Measurements from ENCODE around the gene DHDH.

Gene DHDH

GRCh38 chr19:48962029-48962848 lies 28.7 kb downstream of the DHDH start:
- TF ChIP-seq, protein P1, sequence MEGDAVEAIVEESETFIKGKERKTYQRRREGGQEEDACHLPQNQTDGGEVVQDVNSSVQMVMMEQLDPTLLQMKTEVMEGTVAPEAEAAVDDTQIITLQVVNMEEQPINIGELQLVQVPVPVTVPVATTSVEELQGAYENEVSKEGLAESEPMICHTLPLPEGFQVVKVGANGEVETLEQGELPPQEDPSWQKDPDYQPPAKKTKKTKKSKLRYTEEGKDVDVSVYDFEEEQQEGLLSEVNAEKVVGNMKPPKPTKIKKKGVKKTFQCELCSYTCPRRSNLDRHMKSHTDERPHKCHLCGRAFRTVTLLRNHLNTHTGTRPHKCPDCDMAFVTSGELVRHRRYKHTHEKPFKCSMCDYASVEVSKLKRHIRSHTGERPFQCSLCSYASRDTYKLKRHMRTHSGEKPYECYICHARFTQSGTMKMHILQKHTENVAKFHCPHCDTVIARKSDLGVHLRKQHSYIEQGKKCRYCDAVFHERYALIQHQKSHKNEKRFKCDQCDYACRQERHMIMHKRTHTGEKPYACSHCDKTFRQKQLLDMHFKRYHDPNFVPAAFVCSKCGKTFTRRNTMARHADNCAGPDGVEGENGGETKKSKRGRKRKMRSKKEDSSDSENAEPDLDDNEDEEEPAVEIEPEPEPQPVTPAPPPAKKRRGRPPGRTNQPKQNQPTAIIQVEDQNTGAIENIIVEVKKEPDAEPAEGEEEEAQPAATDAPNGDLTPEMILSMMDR (IDR thresholded peaks at IDR 0.05), result no peak
- H3K27me3 ChIP-seq, result no peaks in the 10 kb centered on the region
- no peaks in the 10 kb centered on the region for H3K9me3 ChIP-seq
- H3K27ac ChIP-seq, result peak overlapping the region; percentile 98
- H3K4me1 ChIP-seq (ENCODE audit: control insufficient read depth in 1 of 2, insufficient read depth in 1 of 2, low read depth in 1 of 2, low read length in 1 of 2), result peaks cover 62 to 72% of the 10 kb centered on the region in 2 experiments
- H3K4me3 ChIP-seq (ENCODE audit: low read depth in 1 of 2, low read length in 1 of 2), result peak overlapping the region; percentile 89 to 100
- H3K36me3 ChIP-seq, result peaks cover 14% of the 10 kb centered on the region

- H3K9me3 ChIP-seq, result no peaks in the 10 kb centered on the region
- peaks cover 14% of the 10 kb centered on the region for H3K36me3 ChIP-seq
- H3K4me1 ChIP-seq (ENCODE audit: control insufficient read depth in 1 of 2, insufficient read depth in 1 of 2, low read depth in 1 of 2, low read length in 1 of 2), result peaks cover 68 to 78% of the 10 kb centered on the region in 2 experiments
- TF ChIP-seq, protein P1 (IDR thresholded peaks at IDR 0.05), result no peak
- H3K27ac ChIP-seq, result peak overlapping the region; percentile 98
- H3K27me3 ChIP-seq, result no peaks in the 10 kb centered on the region
- peak overlapping the region; percentile 89 to 100 for H3K4me3 ChIP-seq (ENCODE audit: low read depth in 1 of 2, low read length in 1 of 2)
These were observed 29.3 kb downstream of the DHDH start for GRCh38 chr19:48962849-48963165.

- Histone ChIP-seq H3K36me3 (peaks cover 22% of the 10 kb centered on the region), H3K4me1 (ENCODE audit: control insufficient read depth in 1 of 2, insufficient read depth in 1 of 2, low read depth in 1 of 2, low read length in 1 of 2) (peaks cover 75 to 86% of the 10 kb centered on the region in 2 experiments), H3K9me3 (no peaks in the 10 kb centered on the region), H3K27ac (peak overlapping the region; percentile 98), H3K4me3 (ENCODE audit: low read depth in 1 of 2, low read length in 1 of 2) (peak overlapping the region; percentile 89 to 100), H3K27me3 (no peaks in the 10 kb centered on the region)
- TF ChIP-seq, protein P1 (IDR thresholded peaks at IDR 0.05), result no peak
These were observed 30.1 kb downstream of the DHDH start for GRCh38 chr19:48963371-48964204.

- H3K27me3 ChIP-seq, result no peaks in the 10 kb centered on the region
- H3K27ac ChIP-seq, result peak overlapping the region; percentile 98
- no peaks in the 10 kb centered on the region for H3K9me3 ChIP-seq
- H3K36me3 ChIP-seq, result peaks cover 30% of the 10 kb centered on the region
- H3K4me1 ChIP-seq (ENCODE audit: control insufficient read depth in 1 of 2, insufficient read depth in 1 of 2, low read depth in 1 of 2, low read length in 1 of 2), result peaks cover 78 to 82% of the 10 kb centered on the region in 2 experiments
- H3K4me3 ChIP-seq (ENCODE audit: low read depth in 1 of 2, low read length in 1 of 2), result peak overlapping the region; percentile 89 to 100
- TF ChIP-seq, protein P1 (IDR thresholded peaks at IDR 0.05), result no peak
These were observed 30.9 kb downstream of the DHDH start for GRCh38 chr19:48964205-48965039.
